HCT116 (cell line): ENCODE data around the gene PDCD10. TPM values are rescaled to one million over a fixed set of nuclear protein-coding genes. Genes with fewer than 3 reads are reported as not detected.

Experiments used
- ATAC-seq: fragments of 200-7000 bp; cut with Tn5 transposase; 2 replicates; pipeline ENCODE4 v1.9.1; 2020; ENCODE audit warnings: mild to moderate bottlenecking, moderate library complexity
- BruUV-seq: library from RNA; stranded (reverse); fragments of 400-500 nt; replicated peaks from 2 replicates; lab custom pipeline; 2021; lab: Mats Ljungman, UMichigan
- CTCF ChIA-PET: fragments of 300-600 bp; sonication (Branson Sonifier 250); formaldehyde crosslinking; loops from one replicate; lab custom pipeline; 2021; ENCODE audit warnings: antibody characterized with exemption; lab: Charles Lee
- POLR2A ChIA-PET: fragments of 300-600, 350-600 bp; sonication (Branson Sonifier 250); formaldehyde crosslinking; loops from one replicate; lab custom pipeline; 2021; ENCODE audit warnings: antibody characterized with exemption; lab: Charles Lee
- RAD21 ChIA-PET, 2 experiments: fragments of 300-600 bp; sonication (Branson Sonifier 250); formaldehyde crosslinking; loops; one replicate each; lab custom pipeline; 2023; ENCODE audit warnings: low total read pairs in 2 of 2; ENCODE audit not compliant: uncharacterized antibody in 2 of 2, unreplicated experiment in 2 of 2, low non-redundant PET in 1 of 2; lab: Charles Lee
- DNase-seq: peaks from one replicate; pipeline ENCODE4 v3.0.0-alpha.2; 2010; ENCODE audit warnings: low read depth, low spot score
- H2AFZ ChIP-seq: fragments of 200-600 bp; shearing (Covaris generic), sonication (generic); 2 replicates; pipeline ENCODE4 v1.6.1; 2017; ENCODE audit warnings: low read depth, mixed run types, mixed read lengths, antibody characterized with exemption, low read length; ENCODE audit not compliant: poor library complexity, severe bottlenecking
- H3K27ac ChIP-seq: 2 replicates; pipeline ENCODE4 v1.5.1; 2012; ENCODE audit warnings: low read depth, low read length
- H3K27me3 ChIP-seq: fragments of 200-600 bp; sonication (generic); 2 replicates; pipeline ENCODE4 v1.6.1; 2016; ENCODE audit warnings: mixed run types, low read length, mixed read lengths; ENCODE audit not compliant: insufficient read depth
- H3K36me3 ChIP-seq, 2 experiments: fragments of 200-500 bp in 1 of 2; fragments of 200-600 bp in 1 of 2; sonication (Bioruptor generic) in 1 of 2; sonication (generic) in 1 of 2; 2 replicates each; pipeline versions ENCODE4 v1.5.1 to v1.6.1; 2014 to 2016; ENCODE audit warnings: low read length in 2 of 2, inconsistent platforms in 1 of 2, mixed read lengths in 1 of 2, mixed run types in 1 of 2; ENCODE audit not compliant: insufficient read depth in 2 of 2, control insufficient read depth in 1 of 2
- H3K4me1 ChIP-seq, 2 experiments: fragments of 200-600 bp in 1 of 2; sonication (generic) in 1 of 2; 2 replicates each; pipeline versions ENCODE4 v1.5.1 to v1.6.1; 2012 to 2017; ENCODE audit warnings: low read length in 2 of 2, inconsistent platforms in 1 of 2, mild to moderate bottlenecking in 1 of 2, mixed read lengths in 1 of 2, mixed run types in 1 of 2, moderate library complexity in 1 of 2; ENCODE audit not compliant: insufficient read depth in 2 of 2, control insufficient read depth in 1 of 2
- H3K4me2 ChIP-seq: fragments of 200-600 bp; sonication (generic); 2 replicates; pipeline ENCODE4 v1.6.1; 2017; ENCODE audit warnings: mixed run types, low read length, mixed read lengths
- H3K4me3 ChIP-seq, 2 experiments: fragments of 200-600 bp in 1 of 2; sonication (generic) in 1 of 2; replicated peaks in 1 of 2; 2 replicates each; pipeline ENCODE4 v1.5.1; 2011 to 2016; ENCODE audit warnings: low read length in 2 of 2, control low read depth in 1 of 2, low read depth in 1 of 2, mild to moderate bottlenecking in 1 of 2, mixed read lengths in 1 of 2, mixed run types in 1 of 2
- H3K79me2 ChIP-seq: fragments of 200-600 bp; sonication (generic); 2 replicates; pipeline ENCODE4 v1.6.1; 2017; ENCODE audit warnings: mild to moderate bottlenecking, mixed run types, low read length, moderate library complexity, mixed read lengths; ENCODE audit not compliant: insufficient read depth
- H3K9ac ChIP-seq: fragments of 200-600 bp; sonication (generic); 2 replicates; pipeline ENCODE4 v1.6.1; 2016; ENCODE audit warnings: low read length, mixed read lengths
- H3K9me2 ChIP-seq: fragments of 200-600 bp; sonication (generic), shearing (Covaris generic); 2 replicates; pipeline ENCODE4 v1.6.1; 2017; ENCODE audit warnings: mixed run types, mild to moderate bottlenecking, moderate library complexity; ENCODE audit not compliant: insufficient read depth
- H3K9me3 ChIP-seq, 2 experiments: fragments of 200-500 bp in 1 of 2; fragments of 200-600 bp in 1 of 2; sonication (Bioruptor generic) in 1 of 2; sonication (generic) in 1 of 2; 2 replicates each; pipeline ENCODE4 v1.6.1; 2014 to 2017; ENCODE audit warnings: low read length in 2 of 2, mixed read lengths in 2 of 2, inconsistent platforms in 1 of 2, low read depth in 1 of 2, mild to moderate bottlenecking in 1 of 2, mixed run types in 1 of 2, moderate library complexity in 1 of 2; ENCODE audit not compliant: control insufficient read depth in 1 of 2, insufficient read depth in 1 of 2
- H4K20me1 ChIP-seq: fragments of 200-600 bp; sonication (generic), shearing (Covaris generic); 2 replicates; pipeline ENCODE4 v1.6.1; 2017; ENCODE audit warnings: mixed run types, mild to moderate bottlenecking, moderate library complexity; ENCODE audit not compliant: insufficient read depth
- EGR1 ChIP-seq: IDR thresholded peaks from 2 replicates; pipeline ENCODE4 v1.6.1; 2012; ENCODE audit warnings: low read depth
- ELF1 ChIP-seq: IDR thresholded peaks from 2 replicates; pipeline ENCODE4 v1.6.1; 2012; ENCODE audit warnings: low read depth, borderline replicate concordance
- EZH2 ChIP-seq: fragments of 200-600 bp; sonication (generic); IDR thresholded peaks from 2 replicates; pipeline ENCODE4 v1.6.1; 2017; ENCODE audit warnings: antibody characterized with exemption, mixed run types
- EZH2phosphoT487 ChIP-seq: fragments of 200-600 bp; IDR thresholded peaks from 2 replicates; pipeline ENCODE4 v1.6.1; 2018; ENCODE audit warnings: antibody characterized with exemption, borderline replicate concordance
- MAX ChIP-seq: IDR thresholded peaks from 2 replicates; pipeline ENCODE4 v1.6.1; 2012
- POLR2A ChIP-seq: IDR thresholded peaks from 2 replicates; pipeline ENCODE4 v1.7.0; 2011; ENCODE audit warnings: borderline replicate concordance; ENCODE audit not compliant: insufficient read depth, insufficient read length; ENCODE audit errors: extremely low read depth
- RAD21 ChIP-seq: IDR thresholded peaks from 2 replicates; pipeline ENCODE4 v1.6.1; 2012; ENCODE audit warnings: low read depth, mild to moderate bottlenecking
- SRF ChIP-seq: IDR thresholded peaks from 2 replicates; pipeline ENCODE4 v1.6.1; 2012; ENCODE audit warnings: low read depth
- YY1 ChIP-seq: IDR thresholded peaks from 2 replicates; pipeline ENCODE4 v1.6.1; 2011; ENCODE audit warnings: low read length, low read depth, moderate library complexity, mild to moderate bottlenecking; ENCODE audit not compliant: insufficient replicate concordance; ENCODE audit errors: extremely low read depth
- ZBTB33 ChIP-seq: IDR thresholded peaks from 2 replicates; pipeline ENCODE4 v1.6.1; 2011; ENCODE audit warnings: mild to moderate bottlenecking, low read length, moderate library complexity; ENCODE audit not compliant: insufficient replicate concordance; ENCODE audit errors: extremely low read depth
- ZFX ChIP-seq: fragments of 450-650 bp; IDR thresholded peaks from 2 replicates; pipeline ENCODE4 v1.6.1; 2017
- intact Hi-C: fragments of 100-400 bp; cut with micrococcal nuclease; formaldehyde crosslinking; loops from 2 replicates; pipeline ENCODE4 v1.10.0; 2022
- total RNA-seq: library from RNA; stranded (reverse); gene quantifications from one replicate; pipeline ENCODE4 v1.2.1, GENCODE V29; 2021; ENCODE audit not compliant: unreplicated experiment

PDCD10 gene
- total RNA-seq, 1 experiment from 2014 or later, result 59.0 TPM

- no peak overlapping the region for H3K4me3 ChIP-seq
- peaks cover 0 to 7% of the 10 kb centered on the region in 2 experiments; a peak in 2 of 4 replicates for H3K4me1 ChIP-seq
- no peaks in the 10 kb centered on the region for H3K9me3 ChIP-seq
- ATAC-seq (no peak), DNase-seq (no peak)
- no peak overlapping the region for H3K27ac ChIP-seq
- intact Hi-C loops, result no loop called here
- TF ChIP-seq RAD21 (no peak), SRF (no peak), ZFX (no peak), EZH2 (no peak)
- no peaks in the 10 kb centered on the region for H3K27me3 ChIP-seq
- H2AFZ ChIP-seq, result no peak overlapping the region
- H4K20me1 ChIP-seq, result no peaks in the 10 kb centered on the region
- BruUV-seq, result no TSS peak
- ChIA-PET CTCF (no interaction called here), POLR2A (no interaction called here), RAD21 (no interaction called here)
- no peak overlapping the region for H3K4me2 ChIP-seq
- no peaks in the 10 kb centered on the region for H3K36me3 ChIP-seq
- no peak overlapping the region for H3K9ac ChIP-seq
- H3K79me2 ChIP-seq, result peaks cover under 1% of the 10 kb centered on the region; the same call in 1 of the 2 replicates
- H3K9me2 ChIP-seq, result no peaks in the 10 kb centered on the region
These were observed 4.6 kb upstream of the PDCD10 start for GRCh38 chr3:167739190-167739810.

- CTCF ChIA-PET, result no interaction called here
- DNase-seq (no peak), ATAC-seq (no peak)
- no peak for TF ChIP-seq YY1
- TF ChIP-seq EGR1, result no peak
- no peak for TF ChIP-seq ZFX
- no peak for TF ChIP-seq ELF1
- no peak for TF ChIP-seq SRF
- no peak for TF ChIP-seq MAX
- no peak for TF ChIP-seq ZBTB33
- TF ChIP-seq EZH2phosphoT487, result no peak
- TF ChIP-seq EZH2, result no peak
- no peak for TF ChIP-seq POLR2A
- no peak for TF ChIP-seq RAD21
- H3K79me2 ChIP-seq, result peaks cover 13% of the 10 kb centered on the region
- no peaks in the 10 kb centered on the region for H3K27me3 ChIP-seq
- H2AFZ ChIP-seq, result no peak overlapping the region
- no peak overlapping the region for H3K27ac ChIP-seq
- RAD21 ChIA-PET, result no interaction called here
- BruUV-seq, result no TSS peak
- no peak overlapping the region for H3K9ac ChIP-seq
- POLR2A ChIA-PET, result no interaction called here
- H4K20me1 ChIP-seq, result peaks cover 4% of the 10 kb centered on the region; the same call in 1 of the 2 replicates
- intact Hi-C loops, result no loop called here
- H3K9me3 ChIP-seq, result no peaks in the 10 kb centered on the region
- no peaks in the 10 kb centered on the region for H3K36me3 ChIP-seq
- peaks cover 5 to 14% of the 10 kb centered on the region in 2 experiments; a peak in 3 of 4 replicates for H3K4me1 ChIP-seq
- no peaks in the 10 kb centered on the region for H3K9me2 ChIP-seq
- no peak overlapping the region for H3K4me3 ChIP-seq
- H3K4me2 ChIP-seq, result no peak overlapping the region
These were observed 3.3 kb upstream of the PDCD10 start for GRCh38 chr3:167738037-167738436.
